ENCODE results near the gene LTF.

- no peak for TF ChIP-seq CTCF (IDR thresholded peaks at IDR 0.05; ENCODE audit: poor library complexity, severe bottlenecking)
- no peak for TF ChIP-seq POLR2AphosphoS5 (IDR thresholded peaks at IDR 0.05)
- no peak for TF ChIP-seq EP300 (conservative IDR thresholded peaks at IDR 0.05; ENCODE audit: poor library complexity, severe bottlenecking)
- TF ChIP-seq MXI1 (conservative IDR thresholded peaks at IDR 0.05; ENCODE audit: poor library complexity, severe bottlenecking) = no peak
- no peak for TF ChIP-seq EZH2 (IDR thresholded peaks at IDR 0.05; ENCODE audit: borderline replicate concordance, insufficient read depth, low read length, poor library complexity, severe bottlenecking)
- TF ChIP-seq REST (IDR thresholded peaks at IDR 0.05; ENCODE audit: borderline replicate concordance) = no peak
- no peak for TF ChIP-seq SMC3 (conservative IDR thresholded peaks at IDR 0.05; ENCODE audit: poor library complexity)
- no peak for TF ChIP-seq TAF1 (IDR thresholded peaks at IDR 0.05; ENCODE audit: low read depth)
Measured at GRCh38 chr3:46400846-46401245, 63.9 kb downstream of the LTF start.
